Caco-2 (cell line): ENCODE measurements around the gene CPAMD8. TPM values are rescaled to one million over a fixed set of nuclear protein-coding genes. Genes with fewer than 3 reads are reported as not detected.

Source experiments
- BruUV-seq: library from RNA; stranded (reverse); fragments of 400-500 nt; replicated peaks from 2 replicates; lab custom pipeline; 2021; lab: Mats Ljungman, UMichigan
- CTCF ChIA-PET: fragments of 300-600 bp; sonication (Branson Sonifier 250); formaldehyde crosslinking; loops from one replicate; lab custom pipeline; 2022; ENCODE audit warnings: antibody characterized with exemption; lab: Charles Lee
- POLR2A ChIA-PET: fragments of 300-600 bp; sonication (Branson Sonifier 250); formaldehyde crosslinking; loops from one replicate; lab custom pipeline; 2022; ENCODE audit warnings: antibody characterized with exemption; lab: Charles Lee
- DNase-seq, 2 experiments: peaks; one replicate each; pipeline versions ENCODE4 v3.0.0 to v3.0.0-alpha.2; 2020 to 2022
- H3K27me3 ChIP-seq: replicated peaks from 2 replicates; pipeline ENCODE4 v1.6.0; 2011; ENCODE audit warnings: low read length; ENCODE audit not compliant: control insufficient read depth, insufficient read depth
- H3K36me3 ChIP-seq: 2 replicates; pipeline ENCODE4 v1.5.1; 2011; ENCODE audit warnings: low read length; ENCODE audit not compliant: control insufficient read depth, insufficient read depth
- H3K4me1 ChIP-seq: fragments of 250-450 bp; sonication (Bioruptor Pico); 2 replicates; pipeline ENCODE4 v1.5.1; 2020; ENCODE audit warnings: mild to moderate bottlenecking
- H3K4me3 ChIP-seq: 2 replicates; pipeline ENCODE4 v1.5.1; 2011; ENCODE audit warnings: low read depth, mild to moderate bottlenecking, control low read depth, low read length
- H3K9me3 ChIP-seq: fragments of 250-450 bp; sonication (Bioruptor Pico); 2 replicates; pipeline ENCODE4 v1.5.1; 2020; ENCODE audit warnings: mild to moderate bottlenecking, moderate library complexity
- H3K27ac Mint-ChIP-seq: one replicate; pipeline ENCODE4 v1.8.0; 2022; ENCODE audit warnings: mixed read lengths; ENCODE audit not compliant: unreplicated experiment
- H3K27me3 Mint-ChIP-seq: one replicate; pipeline ENCODE4 v1.8.0; 2022; ENCODE audit warnings: mixed read lengths; ENCODE audit not compliant: insufficient read depth, unreplicated experiment
- H3K36me3 Mint-ChIP-seq: one replicate; pipeline ENCODE4 v1.8.0; 2022; ENCODE audit warnings: mild to moderate bottlenecking, mixed read lengths; ENCODE audit not compliant: insufficient read depth, unreplicated experiment
- H3K4me1 Mint-ChIP-seq: one replicate; pipeline ENCODE4 v1.8.0; 2022; ENCODE audit warnings: low read depth, mixed read lengths; ENCODE audit not compliant: unreplicated experiment
- H3K4me3 Mint-ChIP-seq: one replicate; pipeline ENCODE4 v1.8.0; 2022; ENCODE audit warnings: mild to moderate bottlenecking, moderate library complexity, mixed read lengths; ENCODE audit not compliant: unreplicated experiment
- H3K9me3 Mint-ChIP-seq: one replicate; pipeline ENCODE4 v1.8.0; 2022; ENCODE audit warnings: mixed read lengths; ENCODE audit not compliant: unreplicated experiment
- CTCF ChIP-seq, 2 experiments: fragments of 200-600 bp in 1 of 2; IDR thresholded peaks; 1 replicate in 1 of 2; 2 replicates in 1 of 2; pipeline versions ENCODE4 v1.5.1 to v1.8.0; 2011 to 2022; ENCODE audit warnings: antibody characterized with exemption in 1 of 2, control low read depth in 1 of 2, inconsistent platforms in 1 of 2, low read depth in 1 of 2, low read length in 1 of 2, mild to moderate bottlenecking in 1 of 2, moderate library complexity in 1 of 2; ENCODE audit not compliant: insufficient read depth in 1 of 2, severe bottlenecking in 1 of 2, unreplicated experiment in 1 of 2
- intact Hi-C: fragments of 100-400 bp; cut with micrococcal nuclease; formaldehyde crosslinking; loops from one replicate; pipeline ENCODE4 v1.10.0; 2022; ENCODE audit not compliant: unreplicated experiment
- total RNA-seq: library from RNA; stranded (reverse); gene quantifications from 2 replicates; pipeline ENCODE4 v1.2.3, GENCODE V29; 2022

The CPAMD8 gene
- total RNA-seq, 1 experiment from 2014 or later = 1.1 TPM

- intact Hi-C loops = no loop called here
- Histone ChIP-seq H3K4me3 (no peak overlapping the region), H3K27me3 (no peaks in the 10 kb centered on the region), H3K9me3 (no peaks in the 10 kb centered on the region), H3K4me1 (no peaks in the 10 kb centered on the region), H3K36me3 (no peaks in the 10 kb centered on the region)
- Mint-ChIP-seq H3K27me3 (no peaks in the 10 kb centered on the region), H3K9me3 (no peaks in the 10 kb centered on the region), H3K36me3 (no peaks in the 10 kb centered on the region), H3K4me1 (no peaks in the 10 kb centered on the region), H3K27ac (no peak overlapping the region), H3K4me3 (peak overlapping the region; percentile 31)
- no peak for DNase-seq
- no peak for TF ChIP-seq CTCF (IDR thresholded peaks at IDR 0.05; ENCODE audit: insufficient read depth in 1 of 2, low read depth in 1 of 2, low read length in 1 of 2, severe bottlenecking in 1 of 2, unreplicated experiment in 1 of 2)
- BruUV-seq = no TSS peak
- ChIA-PET CTCF (interaction anchor here (0.6 kb wide), 1 partner anchor 10 kb away, joined by 4 read pairs; no protein-coding TSS in a partner anchor), POLR2A (no interaction called here)
Observed at GRCh38 chr19:16898361-16899015, 128.1 kb downstream of the CPAMD8 start.

DNA sequence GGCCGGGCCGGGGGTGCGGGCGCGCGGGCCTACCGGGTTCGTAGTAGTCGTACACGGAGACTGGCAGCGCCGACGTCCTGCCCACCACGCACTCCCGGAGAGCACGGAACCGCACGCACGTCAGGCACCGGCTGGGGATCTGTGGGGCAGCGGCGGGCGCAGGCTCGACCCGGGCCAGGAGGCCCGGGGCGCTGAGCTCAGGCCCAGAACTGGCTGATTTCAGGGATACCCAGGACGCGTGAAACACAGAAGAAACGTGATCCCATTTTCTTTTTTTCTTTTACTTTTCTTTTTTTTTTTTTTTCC, 128.8 kb downstream of the CPAMD8 start:
- Mint-ChIP-seq H3K27ac (no peak overlapping the region), H3K27me3 (no peaks in the 10 kb centered on the region), H3K4me1 (no peaks in the 10 kb centered on the region), H3K4me3 (no peak overlapping the region), H3K9me3 (no peaks in the 10 kb centered on the region), H3K36me3 (no peaks in the 10 kb centered on the region)
- ChIA-PET POLR2A (no interaction called here), CTCF (no interaction called here)
- Histone ChIP-seq H3K27me3 (no peaks in the 10 kb centered on the region), H3K4me1 (no peaks in the 10 kb centered on the region), H3K36me3 (no peaks in the 10 kb centered on the region), H3K9me3 (no peaks in the 10 kb centered on the region), H3K4me3 (no peak overlapping the region)
- no peak for TF ChIP-seq CTCF (IDR thresholded peaks at IDR 0.05; ENCODE audit: insufficient read depth in 1 of 2, low read depth in 1 of 2, low read length in 1 of 2, severe bottlenecking in 1 of 2, unreplicated experiment in 1 of 2)
- intact Hi-C loops = no loop called here
- BruUV-seq = no TSS peak
- DNase-seq = no peak

- peak; percentile 56 to 62 for DNase-seq
- no TSS peak for BruUV-seq
- CTCF ChIA-PET = no interaction called here
- Mint-ChIP-seq H3K27ac (no peak overlapping the region), H3K27me3 (no peaks in the 10 kb centered on the region), H3K4me1 (no peaks in the 10 kb centered on the region), H3K36me3 (no peaks in the 10 kb centered on the region), H3K9me3 (no peaks in the 10 kb centered on the region), H3K4me3 (no peak overlapping the region)
- no peak overlapping the region for H3K4me3 ChIP-seq
- intact Hi-C loops = no loop called here
- H3K27me3 ChIP-seq = no peaks in the 10 kb centered on the region
- H3K4me1 ChIP-seq = no peaks in the 10 kb centered on the region
- H3K9me3 ChIP-seq = no peaks in the 10 kb centered on the region
- H3K36me3 ChIP-seq = no peaks in the 10 kb centered on the region
- POLR2A ChIA-PET = no interaction called here
- no peak for TF ChIP-seq CTCF (IDR thresholded peaks at IDR 0.05; ENCODE audit: insufficient read depth in 1 of 2, low read depth in 1 of 2, low read length in 1 of 2, severe bottlenecking in 1 of 2, unreplicated experiment in 1 of 2)
Observed at GRCh38 chr19:16897029-16897855, 129.4 kb downstream of the CPAMD8 start.
